Caki2 (cell line): ENCODE measurements around the gene PSMB7. TPM values are rescaled to one million over a fixed set of nuclear protein-coding genes. Genes with fewer than 3 reads are reported as not detected.

Experiments
- DNase-seq: peaks from one replicate; pipeline ENCODE4 v3.0.0-alpha.2; 2015; ENCODE audit warnings: low read depth
- in situ Hi-C: cut with HindIII; loops from 2 replicates; pipeline ENCODE4 v1.10.0; 2016; ENCODE audit warnings: low sequenced_read_pairs, low pct_unique_long_range_greater_than_20kb, mixed read lengths
- total RNA-seq: library from RNA; depleted of rRNA; stranded (reverse); fragments of >200 nt; shearing (Covaris generic); gene quantifications from 2 replicates; pipeline ENCODE4 v1.2.3, GENCODE V29; 2014; ENCODE audit warnings: low replicate concordance

The PSMB7 gene
- total RNA-seq, 1 experiment from 2014 or later, result 142 TPM

DNA sequence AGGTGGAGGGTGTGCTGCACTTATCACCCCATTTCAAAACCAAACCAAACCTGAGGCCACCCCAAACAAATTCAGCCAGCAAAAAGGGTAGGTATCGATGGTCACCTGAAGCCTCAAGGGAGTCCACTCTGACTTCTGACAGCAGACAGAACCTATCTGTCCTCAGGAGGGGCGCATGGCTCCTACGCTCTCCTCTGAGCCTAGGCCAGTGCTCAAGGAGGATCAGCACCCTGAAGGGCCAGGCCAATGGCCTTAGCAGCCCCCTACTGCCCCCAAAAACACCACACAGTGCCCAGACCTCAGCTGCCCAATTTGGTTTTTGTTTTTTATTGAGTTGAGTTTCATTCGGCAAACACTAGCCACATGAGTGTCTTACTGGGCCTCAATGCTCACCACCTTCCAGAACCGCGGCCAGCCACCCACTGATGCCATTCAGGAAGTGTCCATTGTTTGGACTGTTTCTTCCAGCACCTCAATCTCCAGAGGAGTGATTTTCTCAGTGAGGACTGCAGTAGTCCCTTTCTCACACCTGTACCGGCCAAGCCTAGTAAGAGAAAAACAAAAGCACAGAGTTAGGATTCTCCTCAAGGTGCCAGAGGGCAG, 62.0 kb downstream of the PSMB7 start:
- in situ Hi-C loops, result no loop called here
- DNase-seq, result no peak

DNA sequence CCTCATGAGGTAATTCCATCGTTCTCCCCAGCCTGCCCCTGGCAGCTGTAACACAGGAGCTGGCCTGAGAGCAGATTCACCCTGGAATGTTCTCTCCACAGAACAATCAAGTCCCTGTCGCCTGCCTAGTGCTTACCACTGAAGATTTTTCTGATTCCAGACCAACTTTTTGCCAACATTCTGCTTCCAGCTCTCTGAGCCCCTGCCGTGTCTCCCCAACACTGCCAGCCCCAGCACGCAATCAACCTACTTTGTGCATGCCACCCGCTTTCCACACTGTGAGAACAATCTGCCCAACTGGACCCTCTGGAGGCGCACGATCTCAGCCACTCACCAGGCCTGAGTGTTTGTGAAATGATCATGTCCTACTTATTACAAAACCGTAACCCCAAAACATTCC, 62.6 kb downstream of the PSMB7 start:
- DNase-seq, result no peak
- in situ Hi-C loops, result no loop called here

DNA sequence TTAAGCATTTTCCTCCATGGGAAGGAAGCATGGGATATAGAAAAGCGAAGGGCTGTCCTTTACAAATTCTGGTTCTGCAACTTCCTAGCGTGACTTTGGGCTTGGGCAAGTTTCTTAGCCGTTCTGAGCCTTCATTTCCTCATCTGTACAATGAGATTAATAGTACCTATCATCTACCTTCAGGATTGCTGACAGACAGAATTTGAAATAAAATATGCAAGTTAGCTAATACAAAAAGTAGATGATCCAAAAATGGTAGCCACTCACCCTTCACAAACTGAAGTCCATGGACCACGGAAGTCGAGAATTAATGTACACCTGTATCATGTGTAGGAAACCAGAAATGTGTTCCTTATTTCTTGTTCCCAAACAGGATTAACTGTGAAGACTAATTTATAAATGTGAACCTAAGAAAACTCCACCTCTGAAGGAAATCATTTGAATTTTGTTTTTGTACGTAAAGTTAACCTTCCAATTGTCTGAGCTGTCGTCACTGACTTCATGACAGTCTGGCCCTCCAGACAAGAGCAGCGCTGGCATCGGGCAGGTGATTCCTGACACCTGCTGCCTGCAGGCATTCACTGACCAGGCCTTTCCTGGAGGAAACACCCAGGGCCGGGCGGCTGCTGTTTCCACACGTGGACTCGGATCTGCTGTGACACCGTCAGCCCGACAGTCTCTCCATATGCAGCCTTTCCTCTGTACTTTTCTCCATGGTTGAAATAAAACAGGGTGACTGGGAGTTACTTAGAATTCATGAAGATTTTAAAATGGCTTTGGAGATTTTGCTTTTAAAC, 63.4 kb downstream of the PSMB7 start:
- no peak for DNase-seq
- in situ Hi-C loops, result no loop called here

DNA sequence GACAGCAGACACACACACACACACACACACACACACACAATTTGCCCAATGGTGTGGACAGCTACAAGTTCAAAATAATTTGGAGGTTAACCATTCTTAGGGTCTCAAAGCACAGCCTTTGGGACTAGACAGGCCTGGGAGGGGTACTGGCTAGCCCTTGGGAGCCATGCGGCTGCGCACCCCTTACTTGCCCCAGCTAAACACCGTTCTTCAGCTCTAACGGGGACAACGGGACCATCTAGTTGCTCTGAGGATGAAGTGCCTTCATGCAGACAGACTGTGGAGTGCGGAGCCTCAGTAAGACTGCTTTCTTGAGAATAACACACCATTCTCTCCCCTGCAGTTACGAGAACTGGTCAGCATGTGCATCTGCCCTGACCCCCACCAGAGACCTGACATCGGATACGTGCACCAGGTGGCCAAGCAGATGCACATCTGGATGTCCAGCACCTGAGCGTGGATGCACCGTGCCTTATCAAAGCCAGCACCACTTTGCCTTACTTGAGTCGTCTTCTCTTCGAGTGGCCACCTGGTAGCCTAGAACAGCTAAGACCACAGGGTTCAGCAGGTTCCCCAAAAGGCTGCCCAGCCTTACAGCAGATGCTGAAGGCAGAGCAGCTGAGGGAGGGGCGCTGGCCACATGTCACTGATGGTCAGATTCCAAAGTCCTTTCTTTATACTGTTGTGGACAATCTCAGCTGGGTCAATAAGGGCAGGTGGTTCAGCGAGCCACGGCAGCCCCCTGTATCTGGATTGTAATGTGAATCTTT, 64.6 kb downstream of the PSMB7 start:
- in situ Hi-C loops, result no loop called here
- no peak for DNase-seq

DNA sequence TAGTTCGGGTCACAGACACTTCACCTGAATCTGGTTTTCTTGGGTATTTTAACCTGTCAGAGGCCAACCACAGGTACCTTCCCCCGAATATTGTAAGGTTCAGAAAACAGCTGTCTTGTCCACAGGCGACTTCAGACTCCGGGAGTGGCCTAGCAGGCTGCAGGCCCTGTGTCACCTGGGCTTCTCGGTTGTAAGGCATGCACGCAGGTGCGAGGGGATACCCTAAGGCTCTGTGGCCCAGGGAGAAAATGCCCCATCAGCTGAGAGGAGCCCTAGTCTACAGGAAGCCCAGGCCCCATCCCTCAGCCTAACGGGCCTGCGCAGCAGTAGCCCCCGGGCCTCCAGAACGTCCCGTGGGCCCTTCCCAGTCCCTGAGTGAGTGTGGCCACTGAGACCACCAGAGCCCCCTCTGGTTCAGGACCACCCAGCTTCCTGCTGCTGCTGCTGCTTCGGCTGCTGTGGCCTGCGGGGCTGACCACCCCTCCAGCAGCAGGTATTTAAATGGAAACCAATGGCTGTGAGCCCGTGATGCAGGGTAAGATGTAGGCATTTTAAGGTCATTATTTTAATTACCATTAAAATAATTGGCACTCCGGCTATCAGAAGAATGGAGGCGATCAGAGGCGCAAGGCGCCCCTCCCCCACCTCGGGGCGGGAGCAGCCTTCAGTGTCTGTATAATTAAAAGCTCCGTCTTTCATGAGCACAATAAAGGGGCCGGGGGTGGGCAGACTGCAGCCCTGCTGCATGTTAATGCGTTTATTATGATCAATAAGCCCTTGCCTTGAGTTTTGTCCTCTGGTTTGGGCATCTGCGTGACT, 65.4 kb downstream of the PSMB7 start:
- no peak for DNase-seq
- in situ Hi-C loops, result no loop called here

DNA sequence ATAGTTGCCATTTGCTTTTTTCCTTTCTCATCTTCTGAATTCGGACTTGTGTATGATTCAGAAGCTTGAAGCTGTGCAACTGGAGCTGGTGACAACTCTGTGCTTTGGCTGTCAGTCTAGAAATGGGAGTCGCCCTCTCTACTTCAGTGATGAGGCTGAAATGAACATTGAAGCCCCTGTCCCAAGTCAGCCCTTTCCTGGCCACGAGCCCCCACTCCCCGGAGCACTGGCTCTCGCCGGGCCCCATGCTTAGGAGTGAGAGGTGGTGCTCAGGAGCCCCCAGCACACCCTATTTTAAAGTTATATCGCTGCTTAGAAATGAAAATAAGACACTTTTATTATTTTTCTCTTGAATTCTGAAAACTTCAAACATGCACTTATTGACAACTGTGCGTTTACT, 66.0 kb downstream of the PSMB7 start:
- DNase-seq, result no peak
- in situ Hi-C loops, result no loop called here

DNA sequence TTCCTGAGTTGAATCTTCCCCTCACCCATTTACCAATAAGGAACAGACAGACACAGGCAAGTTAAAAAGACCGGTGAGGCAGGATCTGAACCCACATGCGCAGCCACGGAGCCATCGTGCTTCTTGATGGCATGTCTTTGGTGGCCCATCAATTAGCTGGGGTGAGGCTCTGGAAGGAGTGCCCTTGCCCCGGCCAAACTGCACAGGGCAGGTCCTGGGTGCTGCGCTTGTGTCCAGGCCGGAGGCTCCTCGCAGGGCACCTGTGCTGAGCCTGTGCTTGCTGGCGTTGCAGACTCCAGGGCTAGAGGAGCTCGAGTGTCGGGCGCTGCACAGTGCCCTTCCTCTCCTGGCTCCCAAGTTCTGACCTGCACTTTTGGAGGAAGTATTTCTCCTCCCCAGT, 66.4 kb downstream of the PSMB7 start:
- no peak for DNase-seq
- in situ Hi-C loops, result no loop called here

DNA sequence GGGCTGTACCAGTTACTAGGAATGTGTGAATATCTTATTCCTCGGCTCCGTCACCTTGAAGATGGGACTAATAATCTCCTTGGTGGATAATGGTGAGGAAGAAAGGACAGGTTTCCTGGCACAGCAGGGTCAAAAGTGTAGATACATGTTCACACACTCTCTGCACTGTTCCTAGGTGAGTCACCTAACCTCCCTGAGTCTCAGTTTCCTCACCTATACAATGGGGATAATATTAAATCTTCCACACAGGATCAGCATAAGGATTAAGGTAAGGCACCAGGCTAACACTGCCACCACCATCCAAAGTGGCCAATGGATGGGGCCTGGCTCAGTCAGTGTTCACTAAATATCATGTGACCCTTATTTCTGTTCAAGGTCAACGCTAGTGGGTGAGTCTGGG, 66.9 kb downstream of the PSMB7 start:
- in situ Hi-C loops, result no loop called here
- DNase-seq, result no peak

DNA sequence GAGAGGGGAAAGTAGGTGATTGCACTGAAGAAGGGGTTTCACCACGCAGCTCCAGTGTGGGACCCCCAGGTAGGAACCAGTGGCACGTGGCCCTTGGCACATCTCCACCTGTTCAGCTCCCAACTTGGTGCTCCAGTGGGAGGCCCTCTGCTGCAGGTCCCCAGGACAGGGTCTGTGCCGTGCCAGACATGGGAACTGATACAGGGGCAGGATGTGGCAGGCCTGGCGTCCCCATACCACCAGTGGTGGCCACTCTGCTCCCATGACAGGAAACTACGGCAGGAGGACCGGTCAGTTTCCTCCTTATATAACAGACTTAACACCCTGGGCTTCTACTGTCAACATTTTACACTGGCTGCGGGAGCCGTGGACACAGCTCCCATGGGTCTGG, 67.3 kb downstream of the PSMB7 start:
- DNase-seq, result no peak
- in situ Hi-C loops, result no loop called here

DNA sequence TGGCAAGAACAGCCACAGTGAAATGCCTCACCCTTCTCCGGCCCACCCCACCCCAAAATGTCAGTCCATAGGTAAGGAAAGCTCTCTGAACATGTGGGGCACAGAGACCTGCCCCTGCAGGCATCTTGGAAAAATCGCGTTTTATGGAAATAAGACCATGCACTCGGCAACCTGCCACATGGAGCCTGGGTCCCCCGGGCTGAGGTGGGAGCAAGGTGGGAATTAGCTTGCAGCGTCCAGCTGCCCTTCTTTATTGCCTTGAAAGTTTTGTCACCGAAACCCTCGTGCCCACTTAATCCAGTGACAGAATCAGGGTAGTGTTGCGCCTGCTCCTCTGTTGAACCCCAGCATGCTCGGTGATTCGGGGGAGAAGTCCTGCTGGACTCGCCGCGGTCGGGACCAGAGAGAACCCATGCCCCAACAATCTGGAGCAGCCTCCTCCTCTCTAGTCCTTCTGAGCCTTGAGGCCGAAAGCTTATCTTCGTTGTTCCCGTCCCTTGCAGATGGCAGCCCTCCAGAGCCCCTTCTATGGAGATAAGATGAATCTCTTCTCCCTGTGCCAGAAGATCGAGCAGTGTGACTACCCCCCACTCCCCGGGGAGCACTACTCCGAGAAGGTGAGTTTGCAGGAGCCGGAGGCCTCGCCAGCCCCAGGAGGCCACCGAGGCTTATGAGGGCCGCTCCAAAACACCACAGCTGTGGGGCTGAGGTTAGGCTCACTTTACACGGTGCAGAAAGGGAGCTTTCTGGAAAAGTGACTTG, 67.9 kb downstream of the PSMB7 start:
- in situ Hi-C loops, result no loop called here
- DNase-seq, result no peak

DNA sequence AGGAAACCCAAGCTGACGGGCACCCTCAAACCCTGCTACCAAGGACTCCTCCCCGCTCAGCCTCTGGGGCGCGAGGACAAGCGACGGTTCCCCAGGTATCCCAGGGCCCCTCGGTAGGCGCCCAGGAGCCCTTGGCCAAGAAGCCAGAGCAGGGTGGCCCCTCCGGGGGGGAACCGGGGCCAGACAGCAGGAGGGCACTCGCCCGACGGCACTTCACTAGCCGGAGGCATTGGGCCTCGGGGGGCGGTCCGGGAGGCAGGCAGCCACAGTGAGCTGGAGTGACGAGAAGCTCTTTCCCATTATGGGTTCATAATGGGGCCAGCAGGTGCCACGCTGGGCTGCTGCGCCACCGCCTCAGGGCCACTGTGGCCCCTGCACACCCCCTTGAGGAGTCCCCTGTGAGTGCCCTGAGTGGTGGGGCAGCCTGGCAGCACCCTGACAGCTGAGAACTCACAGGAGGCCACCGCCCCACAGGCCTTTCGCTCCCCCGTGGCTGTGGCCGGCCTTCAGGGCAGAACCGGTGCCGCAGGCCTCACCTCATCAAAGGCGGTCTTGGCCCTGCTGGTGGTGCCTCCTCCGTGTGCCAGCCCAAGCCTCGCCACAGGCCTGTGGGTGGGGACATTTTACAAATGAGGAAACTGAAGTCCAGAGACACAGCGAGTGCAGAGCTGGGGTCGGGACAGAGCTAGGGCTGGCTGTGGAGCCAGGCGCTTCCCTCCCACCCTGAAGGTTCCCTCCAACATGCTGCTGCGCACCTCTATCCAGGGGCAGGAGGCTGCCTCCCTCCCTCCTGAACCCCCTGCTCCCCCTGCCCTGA, 68.7 kb downstream of the PSMB7 start:
- in situ Hi-C loops, result no loop called here
- no peak for DNase-seq

DNA sequence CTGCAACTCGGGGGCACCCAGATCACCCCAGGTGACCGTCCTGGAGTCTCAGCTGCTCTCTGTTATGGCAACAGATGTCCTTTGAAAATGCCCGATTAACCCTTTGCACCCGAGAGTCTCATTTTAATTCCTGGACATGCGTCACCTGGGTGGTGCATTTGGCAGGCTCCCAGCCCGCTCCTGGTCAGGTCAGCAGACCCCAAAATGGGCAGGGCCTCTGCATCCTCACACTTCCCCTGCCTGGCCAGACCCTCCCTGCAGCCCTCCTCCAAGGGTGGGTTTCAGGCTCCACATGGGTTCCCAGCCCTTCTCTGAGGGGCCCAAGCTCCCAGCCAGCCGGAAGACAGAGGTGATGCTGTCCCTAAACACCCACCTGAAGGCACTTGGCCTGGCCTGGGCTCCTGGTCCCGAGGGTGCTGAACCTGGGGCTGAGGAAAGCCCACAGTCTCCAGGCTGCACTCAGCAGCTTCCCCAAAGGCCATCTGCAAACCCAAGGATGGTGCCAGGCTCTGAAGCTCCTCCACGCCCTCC, 69.4 kb downstream of the PSMB7 start:
- DNase-seq, result no peak
- in situ Hi-C loops, result no loop called here

DNA sequence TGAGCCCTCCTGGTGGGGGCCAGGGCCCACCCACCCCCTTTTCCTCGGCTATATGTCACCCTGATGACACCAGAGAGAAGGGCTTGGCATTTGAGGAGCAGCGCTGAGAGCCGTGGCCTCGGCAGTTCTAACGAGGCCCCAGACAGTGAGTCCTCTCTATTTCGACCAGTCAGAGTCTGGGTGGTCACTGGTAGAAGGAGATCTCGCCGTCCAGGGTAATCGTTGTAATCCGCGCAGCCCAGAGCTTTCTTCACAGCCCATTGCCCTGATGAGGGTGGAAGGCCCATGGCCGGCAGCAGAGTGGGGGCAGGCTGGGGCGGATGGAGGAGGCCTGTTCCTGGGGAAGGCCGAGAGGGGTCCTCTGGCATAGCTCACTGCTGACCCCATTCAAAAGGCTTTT, 70.2 kb downstream of the PSMB7 start:
- in situ Hi-C loops, result no loop called here
- no peak for DNase-seq

DNA sequence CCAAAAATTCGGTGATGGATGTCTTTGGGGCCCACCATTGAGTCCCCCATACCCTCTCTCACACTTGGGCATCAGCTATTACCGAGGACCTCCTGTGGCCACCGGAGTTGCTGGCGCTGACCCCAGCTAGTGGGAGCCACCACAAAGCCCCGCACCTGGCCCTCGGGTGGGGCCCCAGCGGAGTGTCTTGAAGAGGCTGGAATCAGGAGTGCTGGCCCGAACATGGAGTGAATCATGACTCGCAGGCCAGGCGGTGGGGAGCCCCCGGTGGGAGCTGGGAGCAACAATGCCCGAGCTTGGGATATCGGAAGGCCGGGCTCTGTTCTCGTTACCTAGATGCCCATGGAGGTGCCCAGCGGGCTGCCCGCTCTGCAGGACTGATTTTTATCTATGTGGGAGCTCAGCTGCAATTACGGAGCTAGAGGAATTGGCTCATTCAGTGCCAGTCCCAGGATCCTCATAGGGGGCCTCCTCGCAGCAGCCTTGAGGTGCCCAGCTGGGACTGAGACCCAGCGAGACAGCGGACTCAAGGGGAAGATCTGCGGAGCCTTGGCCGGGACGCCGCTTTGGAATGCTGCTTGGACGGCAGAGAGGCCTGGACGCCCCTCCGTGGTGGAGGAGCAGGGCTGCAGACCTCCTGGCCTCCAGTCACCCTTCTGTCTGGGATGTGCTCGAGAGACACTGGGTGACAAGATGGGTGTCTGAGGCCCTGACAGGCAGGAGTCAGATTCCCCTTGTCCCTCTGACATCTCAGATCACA, 70.8 kb downstream of the PSMB7 start:
- DNase-seq, result no peak
- in situ Hi-C loops, result no loop called here

DNA sequence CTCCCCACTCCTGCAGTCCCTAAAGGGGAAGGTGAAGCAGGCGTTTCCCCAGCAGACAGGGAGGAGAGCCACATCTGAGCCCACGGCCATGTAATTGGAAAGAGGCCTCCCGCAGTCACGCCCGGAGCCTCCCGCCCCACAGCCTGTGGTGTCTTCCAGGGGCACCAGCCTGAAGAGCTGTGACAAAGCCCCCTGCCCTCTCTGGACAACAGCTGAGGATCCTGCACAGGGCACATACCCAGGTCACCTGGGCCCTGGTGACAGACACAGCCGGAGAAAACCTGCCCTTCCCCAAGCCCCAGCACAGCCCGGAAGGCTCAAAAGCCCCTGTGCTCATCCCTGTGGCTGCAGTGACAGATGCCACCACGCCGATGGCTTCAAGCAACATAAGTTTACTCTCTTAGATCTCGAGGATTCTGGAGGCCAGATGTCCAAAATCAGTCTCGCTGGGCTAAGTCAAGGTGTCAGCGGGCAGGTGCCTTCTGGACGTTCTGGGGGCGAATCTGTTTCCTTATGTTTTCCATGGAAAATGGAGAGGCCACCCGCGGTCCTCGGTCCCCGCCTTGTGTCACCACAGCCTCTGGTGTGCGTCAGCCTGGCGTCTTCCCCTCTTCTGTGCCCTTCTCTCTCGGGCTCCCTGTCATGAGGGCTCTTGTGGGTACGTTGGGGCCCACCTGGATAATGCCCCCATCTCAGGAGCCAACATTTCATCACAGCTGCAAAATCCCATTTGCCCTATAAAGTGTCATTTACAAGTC, 71.5 kb downstream of the PSMB7 start:
- in situ Hi-C loops, result no loop called here
- no peak for DNase-seq
